Activated CD8-positive, alpha-beta memory T cell treated with anti-CD3 and anti-CD28 coated beads, Interleukin-2, amount 10 ng/mL, durations not matched to agents 7 days and 5 days (primary cell): Measurements from ENCODE around the gene BMP8B. TPM values are rescaled to one million over a fixed set of nuclear protein-coding genes. Genes with fewer than 3 reads are reported as not detected.

ENCODE experiments used
- ATAC-seq: fragments of 150-1000 bp; cut with Tn5 transposase; one replicate; pipeline ENCODE4 v1.10.0; 2021; ENCODE audit warnings: moderate library complexity
- CTCF ChIA-PET: fragments of 350-600 bp; sonication (Branson Sonifier 250); formaldehyde crosslinking; loops from one replicate; lab custom pipeline; 2021; ENCODE audit warnings: antibody characterized with exemption; lab: Charles Lee
- DNase-seq: peaks from one replicate; pipeline ENCODE4 v3.0.0-alpha.2; 2020
- H3K27ac Mint-ChIP-seq: one replicate; pipeline ENCODE4 v1.8.0; 2021; ENCODE audit warnings: mild to moderate bottlenecking, mixed read lengths
- H3K27me3 Mint-ChIP-seq: one replicate; pipeline ENCODE4 v1.8.0; 2021; ENCODE audit warnings: mixed read lengths
- H3K36me3 Mint-ChIP-seq: one replicate; pipeline ENCODE4 v1.8.0; 2021; ENCODE audit warnings: mild to moderate bottlenecking, mixed read lengths
- H3K4me1 Mint-ChIP-seq: one replicate; pipeline ENCODE4 v1.8.0; 2021; ENCODE audit warnings: mixed read lengths
- H3K4me3 Mint-ChIP-seq: one replicate; pipeline ENCODE4 v1.8.0; 2021; ENCODE audit warnings: mild to moderate bottlenecking, moderate library complexity, mixed read lengths
- H3K9me3 Mint-ChIP-seq: one replicate; pipeline ENCODE4 v1.8.0; 2022; ENCODE audit warnings: low read depth, mixed read lengths
- total RNA-seq, 2 experiments: library from RNA; stranded (reverse); gene quantifications; one replicate each; pipeline ENCODE4 v1.2.3, GENCODE V29; 2021

BMP8B gene
- total RNA-seq, 2 experiments from 2014 or later, result 0.47 to 0.61 TPM

GRCh38 chr1:39757501-39757900 lies 31.2 kb downstream of the BMP8B start:
- H3K9me3 Mint-ChIP-seq, result no peaks in the 10 kb centered on the region
- DNase-seq, result no peak
- H3K27ac Mint-ChIP-seq, result no peak overlapping the region
- no peak overlapping the region for H3K4me3 Mint-ChIP-seq
- H3K36me3 Mint-ChIP-seq, result peaks cover 15% of the 10 kb centered on the region
- CTCF ChIA-PET, result no interaction called here
- no peaks in the 10 kb centered on the region for H3K27me3 Mint-ChIP-seq
- ATAC-seq, result no peak
- H3K4me1 Mint-ChIP-seq, result no peaks in the 10 kb centered on the region

GRCh38 chr1:39755965-39756659 lies 32.6 kb downstream of the BMP8B start:
- Mint-ChIP-seq H3K4me3 (no peak overlapping the region), H3K27me3 (no peaks in the 10 kb centered on the region), H3K27ac (no peak overlapping the region), H3K4me1 (no peaks in the 10 kb centered on the region), H3K9me3 (no peaks in the 10 kb centered on the region), H3K36me3 (peaks cover 20% of the 10 kb centered on the region)
- no peak for ATAC-seq
- DNase-seq, result no peak
- CTCF ChIA-PET, result no interaction called here

- DNase-seq, result no peak
- H3K4me1 Mint-ChIP-seq, result no peaks in the 10 kb centered on the region
- peaks cover 26% of the 10 kb centered on the region for H3K36me3 Mint-ChIP-seq
- H3K27me3 Mint-ChIP-seq, result no peaks in the 10 kb centered on the region
- no peak for ATAC-seq
- no peak overlapping the region for H3K4me3 Mint-ChIP-seq
- no peak overlapping the region for H3K27ac Mint-ChIP-seq
- no peaks in the 10 kb centered on the region for H3K9me3 Mint-ChIP-seq
- CTCF ChIA-PET, result no interaction called here
Measured at GRCh38 chr1:39754906-39755504, 33.7 kb downstream of the BMP8B start.

GRCh38 chr1:39754026-39754570 lies 34.6 kb downstream of the BMP8B start:
- DNase-seq (no peak), ATAC-seq (no peak)
- Mint-ChIP-seq H3K4me3 (no peak overlapping the region), H3K27me3 (no peaks in the 10 kb centered on the region), H3K27ac (no peak overlapping the region), H3K9me3 (no peaks in the 10 kb centered on the region), H3K36me3 (peaks cover 28% of the 10 kb centered on the region), H3K4me1 (no peaks in the 10 kb centered on the region)
- CTCF ChIA-PET, result no interaction called here

GRCh38 chr1:39753132-39754025 lies 35.3 kb downstream of the BMP8B start:
- no peak overlapping the region for H3K27ac Mint-ChIP-seq
- no peaks in the 10 kb centered on the region for H3K27me3 Mint-ChIP-seq
- ATAC-seq, result no peak
- H3K9me3 Mint-ChIP-seq, result no peaks in the 10 kb centered on the region
- no peak overlapping the region for H3K4me3 Mint-ChIP-seq
- DNase-seq, result no peak
- CTCF ChIA-PET, result no interaction called here
- peaks cover 31% of the 10 kb centered on the region for H3K36me3 Mint-ChIP-seq
- no peaks in the 10 kb centered on the region for H3K4me1 Mint-ChIP-seq

- Mint-ChIP-seq H3K36me3 (peaks cover 33% of the 10 kb centered on the region), H3K27me3 (no peaks in the 10 kb centered on the region), H3K4me1 (no peaks in the 10 kb centered on the region), H3K4me3 (no peak overlapping the region), H3K9me3 (no peaks in the 10 kb centered on the region), H3K27ac (no peak overlapping the region)
- DNase-seq, result no peak
- CTCF ChIA-PET, result no interaction called here
- no peak for ATAC-seq
Measured at GRCh38 chr1:39752703-39753102, 36.0 kb downstream of the BMP8B start.

GRCh38 chr1:39751595-39751994 lies 37.1 kb downstream of the BMP8B start:
- CTCF ChIA-PET, result no interaction called here
- ATAC-seq (no peak), DNase-seq (no peak)
- Mint-ChIP-seq H3K9me3 (no peaks in the 10 kb centered on the region), H3K4me3 (no peak overlapping the region), H3K27me3 (no peaks in the 10 kb centered on the region), H3K36me3 (peaks cover 38% of the 10 kb centered on the region), H3K27ac (no peak overlapping the region), H3K4me1 (no peaks in the 10 kb centered on the region)

GRCh38 chr1:39745016-39745670 lies 43.5 kb downstream of the BMP8B start:
- no peak overlapping the region for H3K27ac Mint-ChIP-seq

GRCh38 chr1:39738622-39739366 lies 49.9 kb downstream of the BMP8B start, which contains the start of gene PPIE:
Gene PPIE (plus strand): TSS chr1:39738882. CDS start chr1:39738901, 19 bp downstream.
- Mint-ChIP-seq H3K36me3 (peaks cover 37% of the 10 kb centered on the region), H3K9me3 (no peaks in the 10 kb centered on the region), H3K4me1 (peaks cover 54% of the 10 kb centered on the region), H3K27me3 (peaks cover 11% of the 10 kb centered on the region), H3K27ac (peak within 1 kb of the TSS; percentile 95), H3K4me3 (peak within 1 kb of the TSS; percentile 98)
- CTCF ChIA-PET, result interaction anchor here (0.6 to 2.1 kb wide), 11 partner anchors 13 to 162 kb away, joined by 3 to 13 read pairs (median 3); partner anchors contain the start of genes NT5C1A and PABPC4
- ATAC-seq (peak; percentile 97), DNase-seq (peak; percentile 98)

More at GRCh38 chr1:39745016-39745670, 43.5 kb downstream of the BMP8B start:
- CTCF ChIA-PET, result no interaction called here
- no peak overlapping the region for H3K4me3 Mint-ChIP-seq
- peaks cover 18% of the 10 kb centered on the region for H3K4me1 Mint-ChIP-seq
- no peaks in the 10 kb centered on the region for H3K27me3 Mint-ChIP-seq
- no peaks in the 10 kb centered on the region for H3K9me3 Mint-ChIP-seq
- H3K36me3 Mint-ChIP-seq, result peaks cover 64% of the 10 kb centered on the region
- DNase-seq (no peak), ATAC-seq (no peak)

- H3K36me3 Mint-ChIP-seq, result peaks cover 27% of the 10 kb centered on the region
- peak overlapping the region; percentile 36 for H3K4me3 Mint-ChIP-seq
- ATAC-seq (no peak), DNase-seq (peak; percentile 75)
- H3K27ac Mint-ChIP-seq, result peak overlapping the region; percentile 95
- H3K9me3 Mint-ChIP-seq, result no peaks in the 10 kb centered on the region
- peaks cover 53% of the 10 kb centered on the region for H3K4me1 Mint-ChIP-seq
- peaks cover 21% of the 10 kb centered on the region for H3K27me3 Mint-ChIP-seq
- CTCF ChIA-PET, result interaction anchor here (1.1 to 2.1 kb wide), 7 partner anchors 10 to 161 kb away, joined by 3 to 13 read pairs (median 5); partner anchors contain the start of gene PABPC4
Measured at GRCh38 chr1:39737546-39738169, 51.0 kb downstream of the BMP8B start.

- Mint-ChIP-seq H3K9me3 (no peaks in the 10 kb centered on the region), H3K4me1 (peaks cover 42% of the 10 kb centered on the region), H3K27me3 (peaks cover 33% of the 10 kb centered on the region), H3K27ac (no peak overlapping the region), H3K36me3 (peaks cover 15% of the 10 kb centered on the region), H3K4me3 (no peak overlapping the region)
- ATAC-seq (no peak), DNase-seq (no peak)
- CTCF ChIA-PET, result interaction anchor here (0.7 to 1.6 kb wide), 4 partner anchors 15 to 238 kb away, joined by 3 to 4 read pairs (median 3); no protein-coding TSS in a partner anchor
Measured at GRCh38 chr1:39735731-39736130, 52.9 kb downstream of the BMP8B start.

GRCh38 chr1:39733161-39733560 lies 55.5 kb downstream of the BMP8B start:
- DNase-seq, result no peak
- Mint-ChIP-seq H3K4me3 (no peak overlapping the region), H3K9me3 (no peaks in the 10 kb centered on the region), H3K36me3 (peaks cover 7% of the 10 kb centered on the region), H3K4me1 (peaks cover 24% of the 10 kb centered on the region), H3K27ac (no peak overlapping the region), H3K27me3 (peaks cover 56% of the 10 kb centered on the region)
- ATAC-seq, result no peak
- CTCF ChIA-PET, result no interaction called here
